Parathyroid adenoma (tissue), 2 donors: Measurements from ENCODE around the gene THAP4.

ENCODE experiments used
- H2AFZ ChIP-seq: fragments of 300-600 bp; sonication (generic); one replicate; pipeline ENCODE4 v1.7.0; 2017; ENCODE audit warnings: antibody characterized with exemption, mild to moderate bottlenecking
- H3K27ac ChIP-seq: fragments of 300-600 bp; sonication (generic); one replicate; pipeline ENCODE4 v1.7.0; 2017
- H3K27me3 ChIP-seq: fragments of 300-600 bp; sonication (generic); one replicate; pipeline ENCODE4 v1.7.0; 2017; ENCODE audit warnings: low read length; ENCODE audit not compliant: control insufficient read depth, insufficient read depth
- H3K36me3 ChIP-seq: fragments of 300-600 bp; sonication (generic); one replicate; pipeline ENCODE4 v1.7.0; 2017; ENCODE audit warnings: low read length; ENCODE audit not compliant: control insufficient read depth, insufficient read depth
- H3K4me1 ChIP-seq: fragments of 300-600 bp; sonication (generic); one replicate; pipeline ENCODE4 v1.7.0; 2017; ENCODE audit warnings: control low read depth
- H3K4me2 ChIP-seq: fragments of 300-600 bp; sonication (generic); one replicate; pipeline ENCODE4 v1.7.0; 2017; ENCODE audit warnings: low read length
- H3K4me3 ChIP-seq: fragments of 300-600 bp; sonication (generic); one replicate; pipeline ENCODE4 v1.7.0; 2017; ENCODE audit warnings: low read depth, low read length
- H3K79me2 ChIP-seq: fragments of 300-600 bp; sonication (generic); one replicate; pipeline ENCODE4 v1.7.0; 2017; ENCODE audit warnings: control low read depth
- H3K9ac ChIP-seq: fragments of 300-600 bp; sonication (generic); one replicate; pipeline ENCODE4 v1.7.0; 2017; ENCODE audit warnings: mild to moderate bottlenecking
- H3K9me3 ChIP-seq: fragments of 300-600 bp; sonication (generic); one replicate; pipeline ENCODE4 v1.7.0; 2017; ENCODE audit warnings: low read length; ENCODE audit not compliant: control insufficient read depth
- CTCF ChIP-seq: fragments of 300-600 bp; sonication (generic); IDR thresholded peaks from one replicate; pipeline ENCODE4 v1.7.0; 2017; ENCODE audit warnings: antibody characterized with exemption, mild to moderate bottlenecking
- donor health status: primary hyperparathyroidism.

THAP4 gene

GRCh38 chr2:241551998-241552737, 84.8 kb downstream of the THAP4 start:
- H3K9me3 ChIP-seq = no peaks in the 10 kb centered on the region
- H3K36me3 ChIP-seq = no peaks in the 10 kb centered on the region
- H3K4me2 ChIP-seq = no peak overlapping the region
- peaks cover 1% of the 10 kb centered on the region for H3K4me1 ChIP-seq
- H3K27ac ChIP-seq = no peak overlapping the region
- no peaks in the 10 kb centered on the region for H3K79me2 ChIP-seq
- H2AFZ ChIP-seq = no peak overlapping the region
- H3K4me3 ChIP-seq = no peak overlapping the region
- no peaks in the 10 kb centered on the region for H3K27me3 ChIP-seq
- no peak overlapping the region for H3K9ac ChIP-seq
- no peak for TF ChIP-seq CTCF

- H3K4me3 ChIP-seq = no peak overlapping the region
- H2AFZ ChIP-seq = no peak overlapping the region
- H3K79me2 ChIP-seq = no peaks in the 10 kb centered on the region
- H3K27ac ChIP-seq = no peak overlapping the region
- no peaks in the 10 kb centered on the region for H3K27me3 ChIP-seq
- H3K36me3 ChIP-seq = no peaks in the 10 kb centered on the region
- no peaks in the 10 kb centered on the region for H3K9me3 ChIP-seq
- peaks cover 3% of the 10 kb centered on the region for H3K4me1 ChIP-seq
- TF ChIP-seq CTCF = no peak
- H3K4me2 ChIP-seq = no peak overlapping the region
- no peak overlapping the region for H3K9ac ChIP-seq
Observed at GRCh38 chr2:241551599-241551997, 85.4 kb downstream of the THAP4 start.

- Histone ChIP-seq H3K9me3 (no peaks in the 10 kb centered on the region), H3K9ac (no peak overlapping the region), H3K4me2 (no peak overlapping the region), H3K36me3 (no peaks in the 10 kb centered on the region), H3K27ac (no peak overlapping the region), H3K4me1 (peaks cover 3% of the 10 kb centered on the region), H3K79me2 (no peaks in the 10 kb centered on the region), H2AFZ (no peak overlapping the region), H3K4me3 (no peak overlapping the region), H3K27me3 (no peaks in the 10 kb centered on the region)
- TF ChIP-seq CTCF = no peak
Observed at GRCh38 chr2:241550616-241551580, 86.1 kb downstream of the THAP4 start.

GRCh38 chr2:241548451-241548835, 88.5 kb downstream of the THAP4 start:
- no peak overlapping the region for H2AFZ ChIP-seq
- H3K9ac ChIP-seq = no peak overlapping the region
- H3K4me1 ChIP-seq = peaks cover 3% of the 10 kb centered on the region
- no peaks in the 10 kb centered on the region for H3K27me3 ChIP-seq
- no peak overlapping the region for H3K27ac ChIP-seq
- H3K9me3 ChIP-seq = no peaks in the 10 kb centered on the region
- H3K36me3 ChIP-seq = no peaks in the 10 kb centered on the region
- no peak overlapping the region for H3K4me2 ChIP-seq
- no peak for TF ChIP-seq CTCF
- H3K4me3 ChIP-seq = no peak overlapping the region
- no peaks in the 10 kb centered on the region for H3K79me2 ChIP-seq
